H9 (cell line): ENCODE measurements around the gene KCNIP1. TPM values are rescaled to one million over a fixed set of nuclear protein-coding genes. Genes with fewer than 3 reads are reported as not detected.

Experiments used
- DNase-seq: peaks from one replicate; pipeline ENCODE4 v3.0.0-alpha.2; 2017
- H2AFZ ChIP-seq: one replicate; pipeline ENCODE4 v1.6.1; 2013; ENCODE audit warnings: mild to moderate bottlenecking, low read length, control low read depth, moderate library complexity
- H2AK5ac ChIP-seq: 2 replicates; pipeline ENCODE4 v1.6.1; 2013; ENCODE audit warnings: low read length, control low read depth, mixed read lengths; ENCODE audit not compliant: insufficient read length
- H2BK120ac ChIP-seq: one replicate; pipeline ENCODE4 v1.6.1; 2013; ENCODE audit warnings: low read depth, mild to moderate bottlenecking, low read length, control low read depth, inconsistent platforms; ENCODE audit not compliant: poor library complexity, severe bottlenecking
- H2BK12ac ChIP-seq: 2 replicates; pipeline ENCODE4 v1.6.1; 2013; ENCODE audit warnings: low read length, control low read depth, mixed read lengths, low read depth; ENCODE audit not compliant: insufficient read length
- H2BK15ac ChIP-seq: 2 replicates; pipeline ENCODE4 v1.6.1; 2013; ENCODE audit warnings: low read depth, low read length, control low read depth
- H2BK20ac ChIP-seq: one replicate; pipeline ENCODE4 v1.6.1; 2013; ENCODE audit warnings: low read depth, mild to moderate bottlenecking, low read length, control low read depth, inconsistent platforms; ENCODE audit not compliant: poor library complexity, severe bottlenecking
- H2BK5ac ChIP-seq: 2 replicates; pipeline ENCODE4 v1.6.1; 2013; ENCODE audit warnings: low read length, control low read depth, mixed read lengths; ENCODE audit not compliant: insufficient read length
- H3K14ac ChIP-seq: 2 replicates; pipeline ENCODE4 v1.6.1; 2013; ENCODE audit warnings: low read length, control low read depth; ENCODE audit not compliant: insufficient read depth
- H3K18ac ChIP-seq: 2 replicates; pipeline ENCODE4 v1.6.1; 2013; ENCODE audit warnings: low read depth, mild to moderate bottlenecking, mixed read lengths, low read length, control low read depth; ENCODE audit not compliant: insufficient read length
- H3K23ac ChIP-seq: 2 replicates; pipeline ENCODE4 v1.6.1; 2013; ENCODE audit warnings: low read length, control low read depth, mixed read lengths, low read depth; ENCODE audit not compliant: insufficient read length
- H3K23me2 ChIP-seq: 2 replicates; pipeline ENCODE4 v1.6.1; 2013; ENCODE audit warnings: low read depth, mild to moderate bottlenecking, mixed read lengths, low read length, control low read depth; ENCODE audit not compliant: insufficient read length, poor library complexity, severe bottlenecking
- H3K27ac ChIP-seq: 2 replicates; pipeline ENCODE4 v1.5.1; 2013; ENCODE audit warnings: low read length, control low read depth, mixed read lengths, low read depth; ENCODE audit not compliant: insufficient read length
- H3K27me3 ChIP-seq: 2 replicates; pipeline ENCODE4 v1.6.1; 2013; ENCODE audit warnings: low read length, control low read depth, inconsistent platforms; ENCODE audit not compliant: insufficient read depth
- H3K4ac ChIP-seq: 2 replicates; pipeline ENCODE4 v1.6.1; 2013; ENCODE audit warnings: low read depth, mild to moderate bottlenecking, control low read depth, inconsistent platforms, low read length, moderate library complexity
- H3K4me1 ChIP-seq: 2 replicates; pipeline ENCODE4 v1.6.1; 2013; ENCODE audit warnings: low read length, control low read depth, inconsistent platforms; ENCODE audit not compliant: insufficient read depth
- H3K4me2 ChIP-seq: 2 replicates; pipeline ENCODE4 v1.6.1; 2013; ENCODE audit warnings: low read length, control low read depth, mixed read lengths; ENCODE audit not compliant: insufficient read length, insufficient read depth
- H3K56ac ChIP-seq: 2 replicates; pipeline ENCODE4 v1.6.1; 2013; ENCODE audit warnings: low read depth, mild to moderate bottlenecking, mixed read lengths, low read length, control low read depth; ENCODE audit not compliant: insufficient read length
- H3K79me1 ChIP-seq: 2 replicates; pipeline ENCODE4 v1.6.1; 2013; ENCODE audit warnings: low read depth, mild to moderate bottlenecking, moderate library complexity, low read length, control low read depth, inconsistent platforms; ENCODE audit not compliant: insufficient read depth, poor library complexity, severe bottlenecking
- H3K79me2 ChIP-seq: 2 replicates; pipeline ENCODE4 v1.6.1; 2013; ENCODE audit warnings: low read length, control low read depth, inconsistent platforms; ENCODE audit not compliant: insufficient read depth
- H3K9ac ChIP-seq: 2 replicates; pipeline ENCODE4 v1.6.1; 2013; ENCODE audit warnings: low read length, control low read depth, mixed read lengths; ENCODE audit not compliant: insufficient read length; ENCODE audit errors: extremely low read depth
- H3K9me3 ChIP-seq: one replicate; pipeline ENCODE4 v1.6.1; 2013; ENCODE audit warnings: low read depth, low read length, inconsistent platforms; ENCODE audit not compliant: control insufficient read depth
- H3T11ph ChIP-seq: one replicate; pipeline ENCODE4 v1.6.1; 2013; ENCODE audit warnings: mild to moderate bottlenecking, low read length, control low read depth, inconsistent platforms
- H4K20me1 ChIP-seq: one replicate; pipeline ENCODE4 v1.6.1; 2013; ENCODE audit not compliant: control insufficient read depth, insufficient read length, insufficient read depth
- H4K5ac ChIP-seq: 2 replicates; pipeline ENCODE4 v1.6.1; 2013; ENCODE audit warnings: low read depth, mild to moderate bottlenecking, mixed read lengths, low read length, control low read depth; ENCODE audit not compliant: insufficient read length
- H4K8ac ChIP-seq: replicated peaks from 2 replicates; pipeline ENCODE4 v1.6.1; 2013; ENCODE audit warnings: low read length, control low read depth, mixed read lengths, low read depth; ENCODE audit not compliant: insufficient read length
- H4K91ac ChIP-seq: 2 replicates; pipeline ENCODE4 v1.6.1; 2013; ENCODE audit warnings: low read depth, mild to moderate bottlenecking, moderate library complexity, mixed read lengths, low read length, control low read depth; ENCODE audit not compliant: insufficient read length
- H3K27ac Mint-ChIP-seq, 3 experiments: 2 replicates in 2 of 3; 3 replicates in 1 of 3; pipeline ENCODE4 v1.8.0; 2020 to 2021; ENCODE audit warnings: mixed read lengths in 3 of 3, mild to moderate bottlenecking in 1 of 3, moderate library complexity in 1 of 3
- H3K27me3 Mint-ChIP-seq: 2 replicates; pipeline ENCODE4 v1.8.0; 2021; ENCODE audit warnings: low read depth, mild to moderate bottlenecking, moderate library complexity, mixed read lengths
- H3K36me3 Mint-ChIP-seq, 3 experiments: 2 replicates in 2 of 3; 3 replicates in 1 of 3; pipeline ENCODE4 v1.8.0; 2020 to 2021; ENCODE audit warnings: low read depth in 3 of 3, mixed read lengths in 3 of 3; ENCODE audit not compliant: insufficient read depth in 1 of 3
- H3K4me1 Mint-ChIP-seq, 2 experiments: 2 replicates each; pipeline ENCODE4 v1.8.0; 2020; ENCODE audit warnings: mixed read lengths in 2 of 2
- H3K4me3 Mint-ChIP-seq, 2 experiments: 2 replicates in 1 of 2; 3 replicates in 1 of 2; pipeline ENCODE4 v1.8.0; 2020 to 2021; ENCODE audit warnings: mild to moderate bottlenecking in 2 of 2, mixed read lengths in 2 of 2, moderate library complexity in 1 of 2
- H3K9me3 Mint-ChIP-seq, 2 experiments: 2 replicates in 1 of 2; 3 replicates in 1 of 2; pipeline ENCODE4 v1.8.0; 2020; ENCODE audit warnings: mild to moderate bottlenecking in 2 of 2, mixed read lengths in 2 of 2, moderate library complexity in 1 of 2
- CTCF ChIP-seq: fragments of 200-600 bp; sonication (generic); conservative IDR thresholded peaks from 3 replicates; pipeline ENCODE4 v1.8.0; 2021; ENCODE audit warnings: antibody characterized with exemption, mild to moderate bottlenecking
- WGBS: extraction: QIAGEN DNeasy Blood & Tissue Kit; methylation state at CpG from one replicate; pipeline ENCODE4 v1.1.7; 2013; ENCODE audit warnings: missing lambda C conversion rate, low lambda C conversion rate, mixed read lengths; ENCODE audit not compliant: insufficient read length; ENCODE audit errors: extremely low coverage; 5-methylcytosine and 5-hydroxymethylcytosine counted together
- total RNA-seq: library from RNA; stranded (reverse); gene quantifications from 2 replicates; pipeline ENCODE4 v1.2.1, GENCODE V29; 2021

KCNIP1 gene
- total RNA-seq, 1 experiment from 2014 or later = 0.63 TPM

- no peak overlapping the region for H3K14ac ChIP-seq
- no peak overlapping the region for H3K4me2 ChIP-seq
- H3K79me2 ChIP-seq = no peaks in the 10 kb centered on the region
- H2BK12ac ChIP-seq = no peak overlapping the region
- Mint-ChIP-seq H3K4me1 (peaks cover 24 to 29% of the 10 kb centered on the region in 2 experiments), H3K9me3 (peaks cover 0 to 2% of the 10 kb centered on the region in 2 experiments; a peak in 1 of 5 replicates), H3K4me3 (no peak overlapping the region), H3K27me3 (peaks cover 7% of the 10 kb centered on the region), H3K36me3 (no peaks in the 10 kb centered on the region), H3K27ac (no peak overlapping the region)
- no peak overlapping the region for H3T11ph ChIP-seq
- no peak overlapping the region for H2AK5ac ChIP-seq
- no peaks in the 10 kb centered on the region for H3K27me3 ChIP-seq
- H4K5ac ChIP-seq = no peak overlapping the region
- no peak overlapping the region for H3K9ac ChIP-seq
- H3K23me2 ChIP-seq = no peaks in the 10 kb centered on the region
- no peaks in the 10 kb centered on the region for H4K20me1 ChIP-seq
- no peak overlapping the region for H2BK20ac ChIP-seq
- no CpG with 5 or more reads among the region's 4 CpGs for WGBS
- H3K56ac ChIP-seq = no peak overlapping the region
- no peak overlapping the region for H2BK15ac ChIP-seq
- no peak for TF ChIP-seq CTCF
- no peak overlapping the region for H3K27ac ChIP-seq
- DNase-seq = peak; percentile 12
- no peaks in the 10 kb centered on the region for H3K9me3 ChIP-seq
- no peak overlapping the region for H4K8ac ChIP-seq
- no peak overlapping the region for H3K18ac ChIP-seq
- H2AFZ ChIP-seq = no peak overlapping the region
- H3K4ac ChIP-seq = no peak overlapping the region
- no peak overlapping the region for H2BK120ac ChIP-seq
- no peak overlapping the region for H2BK5ac ChIP-seq
- H4K91ac ChIP-seq = no peak overlapping the region
- H3K79me1 ChIP-seq = no peaks in the 10 kb centered on the region
- H3K23ac ChIP-seq = no peak overlapping the region
- H3K4me1 ChIP-seq = no peaks in the 10 kb centered on the region; the same call in 1 of the 2 replicates
Observed at GRCh38 chr5:170470275-170470674, 33.5 kb upstream of the KCNIP1 start.
